DND-41 (cell line): ENCODE measurements around the gene CIDEC.

Experiments
- CTCF ChIP-seq: IDR thresholded peaks from 2 replicates; pipeline ENCODE4 v1.5.1; 2012; ENCODE audit warnings: borderline replicate concordance, low read length, moderate library complexity, mild to moderate bottlenecking; ENCODE audit not compliant: poor library complexity, severe bottlenecking; ENCODE audit errors: extremely low read depth
- EZH2 ChIP-seq: IDR thresholded peaks from 3 replicates; pipeline ENCODE4 v1.6.1; 2012; ENCODE audit warnings: borderline replicate concordance, low read depth, mild to moderate bottlenecking, moderate library complexity, low read length, inconsistent platforms; ENCODE audit not compliant: severe bottlenecking

GRCh38 chr3:9838856-9839255, 41.2 kb downstream of the CIDEC start:
- TF ChIP-seq EZH2: no peak
- TF ChIP-seq CTCF: no peak
